Activated T-cell treated with anti-CD3 and anti-CD28 coated beads, Interleukin-2, amount 50 U/mL, for 4 hours (primary cell): Measurements from ENCODE around the gene GUCY1B1. TPM values are rescaled to one million over a fixed set of nuclear protein-coding genes. Genes with fewer than 3 reads are reported as not detected.
A peak's percentile ranks its signal among the peaks of the same experiment; 100 is the strongest.
"Not testable (repeated sequence)": the region's sequence is repeated elsewhere in the genome, so short reads cannot be mapped to it uniquely, and the experiment has no call there.

ENCODE experiments used
- ATAC-seq, 2 donors: fragments of 200-7000 bp; cut with Tn5 transposase; one replicate each; pipeline ENCODE4 v1.10.0; 2021
- DNase-seq: peaks from one replicate; pipeline ENCODE4 v3.0.0-alpha.2; 2020
- H3K27me3 Mint-ChIP-seq: one replicate; pipeline ENCODE4 v1.8.0; 2021; ENCODE audit warnings: low read depth, mixed read lengths
- H3K36me3 Mint-ChIP-seq: one replicate; pipeline ENCODE4 v1.8.0; 2022; ENCODE audit warnings: mixed read lengths; ENCODE audit not compliant: insufficient read depth
- H3K4me1 Mint-ChIP-seq: one replicate; pipeline ENCODE4 v1.8.0; 2021; ENCODE audit warnings: low read depth, mixed read lengths
- H3K4me3 Mint-ChIP-seq: one replicate; pipeline ENCODE4 v1.8.0; 2021; ENCODE audit warnings: mild to moderate bottlenecking, moderate library complexity, mixed read lengths
- H3K9me3 Mint-ChIP-seq: one replicate; pipeline ENCODE4 v1.8.0; 2021; ENCODE audit warnings: mixed read lengths
- total RNA-seq, 3 donors: library from RNA; stranded (reverse); gene quantifications; one replicate each; pipeline ENCODE4 v1.2.1, GENCODE V29; 2021

GUCY1B1 gene
- total RNA-seq, 3 donors from 2014 or later: 0.14 to 0.55 (median 0.51) TPM

DNA sequence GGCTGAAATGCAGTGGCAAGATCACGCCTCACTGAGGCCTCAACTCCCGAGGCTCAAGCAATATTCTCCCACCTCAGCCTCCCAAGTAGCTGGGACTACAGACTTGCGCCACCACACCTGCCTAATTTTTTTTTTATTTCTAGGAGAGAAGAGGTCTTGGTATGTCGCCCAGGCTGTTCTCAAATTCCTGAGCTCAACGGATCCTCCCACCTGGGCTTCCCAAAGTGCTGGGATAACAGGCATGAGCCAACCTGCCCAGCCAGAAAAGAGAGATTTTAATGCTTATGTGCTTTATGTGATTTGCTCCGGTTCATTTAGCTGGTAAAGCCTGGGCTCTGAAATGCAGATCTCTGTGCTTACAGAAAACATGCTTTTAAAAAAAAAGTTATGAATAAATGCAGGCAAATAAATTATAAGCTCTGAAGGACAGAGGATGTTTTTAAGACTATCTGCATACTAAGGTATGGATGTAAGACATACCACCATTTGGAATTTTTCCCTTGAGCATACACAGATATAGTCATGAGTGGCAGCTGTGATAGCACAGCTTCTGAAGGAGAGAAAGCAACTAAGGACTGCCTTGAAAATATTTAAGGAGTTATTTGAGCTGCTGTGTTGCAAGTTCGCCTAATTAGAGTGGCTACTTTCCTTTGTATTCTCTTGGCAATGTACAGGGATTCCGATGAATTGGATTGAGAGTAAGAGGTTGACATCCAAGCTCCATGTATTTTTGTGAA is 13.8 kb downstream of the GUCY1B1 start:
- ATAC-seq: no peak
- Mint-ChIP-seq H3K36me3 (no peaks in the 10 kb centered on the region), H3K4me3 (no peak overlapping the region), H3K4me1 (no peaks in the 10 kb centered on the region), H3K27me3 (peaks cover 3% of the 10 kb centered on the region), H3K9me3 (no peaks in the 10 kb centered on the region)
- no peak for DNase-seq

DNA sequence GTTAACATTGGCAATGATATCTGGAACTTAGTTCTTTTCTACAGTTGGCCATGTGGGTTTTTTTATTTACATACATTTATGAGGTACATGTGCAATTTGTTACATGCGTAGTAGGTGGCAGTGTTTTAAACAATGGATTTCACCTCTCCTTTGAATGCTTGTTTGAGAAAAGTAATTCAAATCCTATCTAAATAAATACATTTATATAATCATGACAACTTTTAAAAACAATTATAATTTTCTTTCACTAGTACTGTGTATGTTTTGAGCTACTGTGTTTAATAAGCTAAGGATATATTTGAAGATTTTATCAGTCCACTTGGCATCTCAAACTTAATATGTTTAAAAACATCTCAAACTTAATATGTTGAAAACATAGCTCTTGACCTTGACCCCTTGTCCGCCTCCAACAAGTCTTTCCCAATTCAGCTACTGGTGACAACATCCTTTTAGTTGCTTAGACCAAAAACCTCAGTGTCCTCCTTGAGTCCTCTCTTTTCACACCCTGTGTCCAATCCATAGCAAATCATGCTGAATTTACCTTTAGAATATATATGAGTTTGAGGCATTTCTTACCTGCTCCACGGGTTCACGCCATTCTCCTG is 14.5 kb downstream of the GUCY1B1 start:
- Mint-ChIP-seq H3K9me3 (no peaks in the 10 kb centered on the region), H3K27me3 (peaks cover 3% of the 10 kb centered on the region), H3K4me3 (no peak overlapping the region), H3K36me3 (no peaks in the 10 kb centered on the region), H3K4me1 (no peaks in the 10 kb centered on the region)
- ATAC-seq (no peak), DNase-seq (no peak)

DNA sequence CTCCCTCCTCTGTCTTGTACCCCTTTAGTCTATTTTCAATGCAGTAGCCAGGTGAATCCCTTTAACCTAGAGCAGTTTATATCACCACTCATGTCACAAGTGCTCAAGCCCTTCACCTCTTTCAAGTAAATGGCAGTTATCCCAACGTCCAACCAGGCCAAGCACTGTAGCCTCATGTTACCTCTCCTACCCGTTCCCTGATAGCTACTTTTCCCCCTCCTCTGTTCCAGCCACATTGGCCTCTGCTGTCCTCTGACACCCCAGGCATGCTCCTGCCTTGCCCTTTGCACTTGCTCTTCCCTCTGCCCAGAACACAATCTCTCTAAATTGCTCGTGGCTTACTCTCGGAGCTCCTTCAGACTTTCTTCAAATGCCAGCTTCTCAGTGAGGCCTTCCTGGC is 15.2 kb downstream of the GUCY1B1 start:
- no peak for DNase-seq
- Mint-ChIP-seq H3K36me3 (no peaks in the 10 kb centered on the region), H3K27me3 (peaks cover 3% of the 10 kb centered on the region), H3K4me3 (no peak overlapping the region), H3K9me3 (no peaks in the 10 kb centered on the region), H3K4me1 (no peaks in the 10 kb centered on the region)
- no peak for ATAC-seq

DNA sequence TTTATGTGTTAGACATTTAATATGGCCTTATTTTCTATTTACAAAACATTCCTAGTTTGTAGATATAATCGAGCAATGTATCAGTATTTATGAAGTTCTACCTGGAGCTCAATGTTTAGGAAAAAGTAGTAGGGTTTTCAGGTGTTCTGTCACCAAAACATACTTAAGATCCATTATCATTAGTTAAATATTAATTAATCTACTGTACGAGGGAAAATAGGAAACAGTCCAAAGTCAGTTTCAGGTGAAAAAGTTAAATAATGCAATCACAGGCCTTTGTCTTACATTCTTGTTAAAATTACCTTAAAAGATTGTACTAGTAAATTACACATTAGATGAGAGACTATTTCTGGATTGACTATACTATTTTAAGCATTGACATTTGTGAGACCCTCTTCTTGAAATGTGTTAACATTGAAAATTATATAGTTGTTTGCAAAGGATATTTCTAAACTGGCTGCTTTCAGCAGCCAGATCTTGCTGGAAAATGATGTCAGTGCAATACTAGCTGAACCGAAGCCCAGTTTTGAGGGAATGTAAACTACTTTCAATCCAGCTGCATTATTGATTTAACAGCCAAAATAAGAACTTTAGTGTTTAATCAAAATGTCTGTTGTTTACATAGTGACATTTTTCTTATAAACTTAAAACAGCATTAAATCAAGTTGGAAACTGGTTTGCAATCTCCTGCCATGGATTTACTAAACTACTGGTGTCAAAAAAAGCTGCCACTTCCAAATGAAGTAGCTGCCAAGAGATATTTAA is 19.3 kb downstream of the GUCY1B1 start:
- H3K36me3 Mint-ChIP-seq: no peaks in the 10 kb centered on the region
- H3K27me3 Mint-ChIP-seq: peaks cover 5% of the 10 kb centered on the region
- no peaks in the 10 kb centered on the region for H3K4me1 Mint-ChIP-seq
- no peak for ATAC-seq
- DNase-seq: no peak
- no peaks in the 10 kb centered on the region for H3K9me3 Mint-ChIP-seq
- no peak overlapping the region for H3K4me3 Mint-ChIP-seq

DNA sequence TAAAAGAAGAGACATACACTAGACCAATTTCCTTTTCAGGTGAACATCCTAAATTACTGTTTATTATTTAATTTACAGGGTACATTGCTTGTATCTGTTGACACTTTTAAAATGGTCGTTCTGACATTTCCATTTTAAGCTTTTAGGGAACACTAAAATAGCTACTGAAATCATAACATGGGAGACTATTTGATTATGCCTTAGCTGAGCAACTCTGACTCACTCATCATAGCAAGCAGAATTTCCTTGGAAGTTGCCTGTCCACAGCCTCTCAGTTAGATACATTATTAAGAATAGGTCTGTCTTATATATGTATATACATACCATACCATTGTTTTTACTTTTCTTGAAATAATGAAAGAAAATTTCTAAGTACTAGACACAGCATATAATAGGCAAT is 22.0 kb downstream of the GUCY1B1 start:
- Mint-ChIP-seq H3K36me3 (no peaks in the 10 kb centered on the region), H3K4me1 (no peaks in the 10 kb centered on the region), H3K4me3 (no peak overlapping the region), H3K9me3 (no peaks in the 10 kb centered on the region), H3K27me3 (peaks cover 5% of the 10 kb centered on the region)
- ATAC-seq: no peak
- DNase-seq: no peak

DNA sequence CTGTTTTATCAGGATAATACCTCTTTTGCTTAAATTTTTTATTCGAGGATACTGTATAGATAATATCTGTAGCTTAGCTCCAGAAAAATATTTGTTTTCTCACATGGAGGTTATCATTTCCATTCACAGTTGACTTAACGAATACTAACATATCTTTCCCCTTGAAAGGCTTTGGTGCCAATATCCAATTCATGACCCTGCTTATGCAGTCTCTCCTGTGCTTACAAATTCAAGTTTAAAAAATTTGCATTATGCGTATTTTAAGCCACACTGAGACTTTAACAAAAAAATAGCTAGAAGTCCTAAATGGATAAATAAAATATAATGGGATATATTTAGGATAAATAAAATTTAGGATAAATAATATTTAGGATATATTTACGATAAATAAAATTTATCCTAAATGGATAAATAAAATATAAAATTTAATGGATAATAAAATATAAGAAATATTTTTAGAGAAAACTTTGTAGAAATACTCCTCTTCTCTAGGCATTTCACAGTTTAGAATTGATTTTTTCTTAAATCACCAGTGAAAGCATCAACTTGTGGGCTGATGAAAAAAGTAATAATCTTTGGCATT is 22.5 kb downstream of the GUCY1B1 start:
- Mint-ChIP-seq H3K27me3 (peaks cover 5% of the 10 kb centered on the region), H3K4me1 (no peaks in the 10 kb centered on the region), H3K4me3 (no peak overlapping the region), H3K9me3 (no peaks in the 10 kb centered on the region), H3K36me3 (no peaks in the 10 kb centered on the region)
- DNase-seq (no peak), ATAC-seq (no peak)

DNA sequence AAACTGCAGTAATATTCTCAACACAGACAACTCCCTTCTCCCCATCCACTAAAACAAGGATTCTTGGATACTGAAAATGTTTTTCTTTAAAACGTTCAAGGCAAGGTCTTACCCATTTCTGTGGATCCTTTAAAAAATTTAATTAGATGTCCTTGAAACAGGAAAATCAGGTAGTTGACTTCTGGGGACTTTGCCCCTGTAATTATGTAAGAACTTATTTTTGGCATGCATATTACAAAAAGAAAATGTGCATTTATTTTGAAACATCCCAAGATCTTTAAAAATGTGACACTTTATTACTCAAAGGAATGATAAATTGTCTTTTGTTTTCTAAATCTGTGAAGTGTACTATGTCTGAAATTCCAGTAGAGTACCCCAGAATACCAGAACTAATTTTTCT is 25.8 kb downstream of the GUCY1B1 start:
- peaks cover 5% of the 10 kb centered on the region for H3K27me3 Mint-ChIP-seq
- H3K36me3 Mint-ChIP-seq: no peaks in the 10 kb centered on the region
- ATAC-seq (no peak), DNase-seq (no peak)
- no peaks in the 10 kb centered on the region for H3K9me3 Mint-ChIP-seq
- H3K4me1 Mint-ChIP-seq: no peaks in the 10 kb centered on the region
- H3K4me3 Mint-ChIP-seq: no peak overlapping the region

DNA sequence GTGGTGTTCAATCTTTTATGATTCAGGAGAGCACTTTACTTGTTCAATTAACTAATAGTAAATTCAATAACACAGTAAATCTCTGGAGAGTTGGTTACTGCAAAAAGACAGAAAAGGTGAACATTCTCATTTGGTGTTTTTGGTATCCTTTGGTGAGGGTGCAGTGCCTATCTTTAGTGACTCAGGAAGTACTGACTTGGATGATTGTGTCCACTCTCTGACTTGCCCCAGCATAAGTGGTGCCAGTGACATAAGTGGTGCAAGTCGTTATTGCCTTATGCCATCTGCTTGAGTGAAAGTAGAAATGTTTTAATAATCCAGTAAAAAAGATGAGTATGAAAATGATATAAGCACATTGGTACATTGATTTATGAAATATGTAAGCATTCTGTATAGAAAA is 27.0 kb downstream of the GUCY1B1 start:
- no peaks in the 10 kb centered on the region for H3K9me3 Mint-ChIP-seq
- no peaks in the 10 kb centered on the region for H3K36me3 Mint-ChIP-seq
- no peaks in the 10 kb centered on the region for H3K4me1 Mint-ChIP-seq
- no peaks in the 10 kb centered on the region for H3K27me3 Mint-ChIP-seq
- no peak for DNase-seq
- no peak for ATAC-seq
- H3K4me3 Mint-ChIP-seq: no peak overlapping the region

DNA sequence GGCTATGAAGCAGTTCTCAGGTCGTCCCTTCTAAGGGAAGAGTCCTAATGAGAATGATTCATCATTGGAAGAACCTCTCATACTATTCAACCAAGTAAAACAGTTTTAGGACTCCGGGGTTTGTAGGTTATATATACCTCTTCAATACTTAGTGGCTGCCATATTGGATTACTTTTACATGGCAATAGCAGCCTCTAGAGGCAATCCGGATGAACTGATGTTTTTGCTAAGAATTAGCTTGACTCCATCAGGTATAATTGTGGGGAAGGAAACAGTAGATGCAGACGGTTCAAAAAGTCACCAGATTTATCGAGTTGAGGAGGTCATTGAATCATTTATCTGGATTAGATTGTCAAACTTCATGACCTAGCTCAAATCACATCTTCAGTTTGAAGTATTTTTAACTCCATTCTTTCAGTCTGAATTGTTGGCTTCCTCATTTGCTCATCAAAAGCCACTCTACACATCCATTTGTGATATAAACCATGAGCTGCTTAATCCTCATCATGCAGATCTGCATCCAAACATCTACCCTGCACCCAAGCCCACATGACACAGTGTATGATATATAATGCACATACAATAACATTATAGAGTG is 28.4 kb downstream of the GUCY1B1 start:
- DNase-seq: no peak
- H3K36me3 Mint-ChIP-seq: no peaks in the 10 kb centered on the region
- no peak overlapping the region for H3K4me3 Mint-ChIP-seq
- H3K4me1 Mint-ChIP-seq: no peaks in the 10 kb centered on the region
- ATAC-seq: peak; percentile 46 to 65
- H3K9me3 Mint-ChIP-seq: no peaks in the 10 kb centered on the region
- H3K27me3 Mint-ChIP-seq: no peaks in the 10 kb centered on the region

DNA sequence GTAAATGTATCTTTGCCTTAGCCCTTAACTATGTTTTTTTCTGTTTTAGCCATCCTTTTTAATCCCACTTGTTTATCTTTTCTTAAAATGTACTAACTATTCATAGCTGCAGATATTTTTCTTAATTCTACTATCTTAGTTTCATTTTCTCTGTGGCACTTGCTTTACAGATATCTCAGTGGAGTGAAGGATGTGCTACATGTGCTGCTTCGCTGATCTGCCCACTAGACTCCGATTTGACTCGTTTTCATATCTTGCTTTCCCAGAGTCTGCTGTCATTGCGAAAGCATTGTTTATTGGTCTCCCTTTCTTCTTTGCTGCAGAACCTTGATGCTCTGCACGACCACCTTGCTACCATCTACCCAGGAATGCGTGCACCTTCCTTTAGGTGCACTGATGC is 30.6 kb downstream of the GUCY1B1 start:
- no peak for DNase-seq
- no peaks in the 10 kb centered on the region for H3K27me3 Mint-ChIP-seq
- ATAC-seq: no peak
- H3K4me3 Mint-ChIP-seq: no peak overlapping the region
- H3K9me3 Mint-ChIP-seq: no peaks in the 10 kb centered on the region
- no peaks in the 10 kb centered on the region for H3K4me1 Mint-ChIP-seq
- no peaks in the 10 kb centered on the region for H3K36me3 Mint-ChIP-seq

DNA sequence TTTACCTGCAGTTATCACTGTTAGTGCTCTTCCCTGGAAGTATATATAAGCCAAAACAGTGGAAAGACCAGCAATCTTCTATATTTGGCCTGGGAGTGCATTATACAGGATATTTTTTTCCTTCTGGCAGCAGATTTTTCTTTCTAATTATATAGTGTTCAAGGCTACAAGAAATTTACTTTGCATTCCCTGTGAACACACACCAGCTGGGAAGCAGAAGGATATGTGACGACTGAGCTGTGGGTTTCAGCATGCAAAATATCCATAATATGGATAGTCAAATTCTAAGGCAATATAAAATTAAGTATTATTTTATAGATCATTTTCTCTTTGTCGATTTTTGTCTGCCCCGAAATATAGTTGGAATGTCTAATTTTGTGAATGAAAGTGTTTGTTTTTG is 31.2 kb downstream of the GUCY1B1 start:
- H3K4me1 Mint-ChIP-seq: no peaks in the 10 kb centered on the region
- H3K9me3 Mint-ChIP-seq: no peaks in the 10 kb centered on the region
- DNase-seq (no peak), ATAC-seq (no peak)
- H3K36me3 Mint-ChIP-seq: no peaks in the 10 kb centered on the region
- H3K27me3 Mint-ChIP-seq: no peaks in the 10 kb centered on the region
- H3K4me3 Mint-ChIP-seq: no peak overlapping the region

DNA sequence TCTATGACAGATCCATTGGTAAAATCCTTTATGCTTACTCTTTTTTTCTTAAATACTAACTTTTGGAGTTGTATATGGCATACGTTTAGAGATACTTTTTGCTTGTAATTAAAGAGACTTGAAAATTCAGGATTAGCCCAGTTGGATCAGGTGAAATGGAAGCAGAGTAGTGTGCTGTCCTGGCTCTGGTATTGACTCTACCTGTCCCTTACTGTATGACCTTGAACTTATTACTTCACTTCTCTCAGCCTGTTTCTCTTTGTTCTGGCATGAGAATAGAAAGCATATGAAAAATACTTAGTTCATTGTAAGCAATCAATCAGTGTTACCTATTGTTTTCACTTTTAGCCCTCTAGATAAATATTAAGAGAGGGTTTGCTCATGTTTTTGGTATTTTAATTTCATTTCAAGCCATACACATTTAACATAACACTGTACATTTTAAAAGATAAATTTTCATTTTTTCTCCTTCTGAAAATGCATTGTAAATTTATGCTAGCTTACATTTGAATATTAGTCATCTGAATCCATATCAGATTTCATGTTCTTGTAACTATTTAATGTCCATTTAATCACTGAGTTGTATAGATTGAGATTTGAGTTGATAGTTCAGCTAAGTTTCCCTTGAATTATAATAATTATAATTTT is 35.9 kb downstream of the GUCY1B1 start:
- no peaks in the 10 kb centered on the region for H3K4me1 Mint-ChIP-seq
- ATAC-seq: no peak
- no peaks in the 10 kb centered on the region for H3K9me3 Mint-ChIP-seq
- H3K27me3 Mint-ChIP-seq: no peaks in the 10 kb centered on the region
- DNase-seq: no peak
- no peak overlapping the region for H3K4me3 Mint-ChIP-seq
- no peaks in the 10 kb centered on the region for H3K36me3 Mint-ChIP-seq

DNA sequence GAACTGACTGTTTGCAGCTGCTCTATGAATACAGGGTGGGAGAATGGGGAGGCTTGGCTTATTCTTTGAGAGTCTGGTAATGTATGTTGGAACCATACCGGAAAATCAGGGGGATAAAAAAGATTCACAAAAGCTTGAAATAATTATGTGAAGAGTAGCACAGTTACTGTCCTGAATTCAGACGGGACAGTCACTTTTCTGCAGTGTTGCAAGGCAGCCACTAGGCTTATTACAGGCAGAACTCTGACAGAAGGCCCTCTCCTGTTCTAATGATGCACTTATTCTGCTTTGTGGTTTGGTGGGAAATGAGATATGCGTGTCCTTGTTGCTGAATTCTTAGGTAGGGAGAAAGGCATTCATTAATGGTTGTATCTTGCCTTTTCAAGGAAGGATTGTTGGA is 37.2 kb downstream of the GUCY1B1 start:
- DNase-seq (no peak), ATAC-seq (no peak)
- Mint-ChIP-seq H3K27me3 (no peaks in the 10 kb centered on the region), H3K36me3 (no peaks in the 10 kb centered on the region), H3K4me1 (no peaks in the 10 kb centered on the region), H3K9me3 (no peaks in the 10 kb centered on the region), H3K4me3 (no peak overlapping the region)

DNA sequence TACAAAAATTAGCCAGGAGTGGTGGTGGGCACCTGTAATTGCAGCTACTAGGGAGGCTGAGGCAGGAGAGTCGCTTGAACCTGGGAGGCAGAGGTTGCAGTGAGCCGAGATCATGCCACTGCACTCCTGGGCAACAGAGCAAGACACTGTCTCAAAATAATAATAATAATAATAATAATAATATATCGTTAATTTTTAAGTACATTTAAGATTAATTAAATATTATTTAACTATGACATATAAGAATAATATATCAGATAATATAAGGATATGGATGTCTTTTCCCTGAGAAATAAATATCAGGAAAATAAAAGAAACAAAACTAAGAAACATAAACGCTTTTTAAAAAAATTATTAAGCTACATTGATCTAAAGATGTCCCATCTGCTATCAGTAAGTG is 38.8 kb downstream of the GUCY1B1 start:
- H3K4me1 Mint-ChIP-seq, H3K4me3 Mint-ChIP-seq, H3K9me3 Mint-ChIP-seq, H3K36me3 Mint-ChIP-seq, ATAC-seq, H3K27me3 Mint-ChIP-seq, DNase-seq: not testable (repeated sequence)
